GM19452 (cell line): ENCODE data around the gene PTRH1.

Source experiments
- ATAC-seq: cut with Tn5 transposase; IDR thresholded peaks from one replicate; pipeline ENCODE4 v1.9.1; 2021; ENCODE audit not compliant: unreplicated experiment

The PTRH1 gene

GRCh38 chr9:127698985-127699670 lies 16.3 kb downstream of the PTRH1 start:
- ATAC-seq, result peak; percentile 91

GRCh38 chr9:127698386-127698785 lies 17.1 kb downstream of the PTRH1 start:
- ATAC-seq, result no peak

GRCh38 chr9:127697575-127697974 lies 17.9 kb downstream of the PTRH1 start:
- no peak for ATAC-seq

GRCh38 chr9:127694890-127695720 lies 20.4 kb downstream of the PTRH1 start:
- no peak for ATAC-seq

GRCh38 chr9:127693697-127694096 lies 21.8 kb downstream of the PTRH1 start:
- no peak for ATAC-seq

- ATAC-seq, result no peak
Observed at GRCh38 chr9:127693143-127693542, 22.3 kb downstream of the PTRH1 start.

- no peak for ATAC-seq
Observed at GRCh38 chr9:127692071-127692470, 23.4 kb downstream of the PTRH1 start.

- ATAC-seq, result no peak
Observed at GRCh38 chr9:127690735-127691134, 24.7 kb downstream of the PTRH1 start.

GRCh38 chr9:127689329-127690000 lies 26.0 kb downstream of the PTRH1 start:
- no peak for ATAC-seq

- ATAC-seq, result no peak
Observed at GRCh38 chr9:127686461-127687393, 28.7 kb downstream of the PTRH1 start.

- ATAC-seq, result no peak
Observed at GRCh38 chr9:127684576-127684975, 30.9 kb downstream of the PTRH1 start.

- ATAC-seq, result no peak
Observed at GRCh38 chr9:127683723-127684122, 31.7 kb downstream of the PTRH1 start.

GRCh38 chr9:127682351-127683136 lies 32.9 kb downstream of the PTRH1 start:
- no peak for ATAC-seq

- ATAC-seq, result no peak
Observed at GRCh38 chr9:127680846-127681245, 34.6 kb downstream of the PTRH1 start.

GRCh38 chr9:127680226-127680625 lies 35.2 kb downstream of the PTRH1 start:
- ATAC-seq, result no peak

GRCh38 chr9:127679506-127679905 lies 36.0 kb downstream of the PTRH1 start:
- ATAC-seq, result no peak

GRCh38 chr9:127676638-127677037 lies 38.8 kb downstream of the PTRH1 start:
- no peak for ATAC-seq

GRCh38 chr9:127673234-127673633 lies 42.2 kb downstream of the PTRH1 start:
- no peak for ATAC-seq

- ATAC-seq, result no peak
Observed at GRCh38 chr9:127667906-127668305, 47.6 kb downstream of the PTRH1 start.
